NCI-H510A treated with DMSO at 0.1 percent for 48 hours (cell line): ENCODE measurements around the gene ATG9A.
A peak's percentile ranks its signal among the peaks of the same experiment; 100 is the strongest.
"Not testable (repeated sequence)": the region's sequence is repeated elsewhere in the genome, so short reads cannot be mapped to it uniquely, and the experiment has no call there.

Experiments
- DNase-seq: peaks from one replicate; lab custom pipeline; 2025; lab: John Stamatoyannopoulos, UW

ATG9A gene

GRCh38 chr2:219229305-219230058 lies at the start of gene ATG9A, which contains the start of gene ANKZF1:
ATG9A (minus strand) TSS chr2:219229636; CDS start chr2:219228024, 1,612 bp downstream.
ANKZF1 (plus strand) TSS chr2:219229806; CDS start chr2:219230258, 452 bp downstream.
- DNase-seq = peak; percentile 99

GRCh38 chr2:219278655-219279150 lies 49.3 kb upstream of the ATG9A start:
- no peak for DNase-seq

DNA sequence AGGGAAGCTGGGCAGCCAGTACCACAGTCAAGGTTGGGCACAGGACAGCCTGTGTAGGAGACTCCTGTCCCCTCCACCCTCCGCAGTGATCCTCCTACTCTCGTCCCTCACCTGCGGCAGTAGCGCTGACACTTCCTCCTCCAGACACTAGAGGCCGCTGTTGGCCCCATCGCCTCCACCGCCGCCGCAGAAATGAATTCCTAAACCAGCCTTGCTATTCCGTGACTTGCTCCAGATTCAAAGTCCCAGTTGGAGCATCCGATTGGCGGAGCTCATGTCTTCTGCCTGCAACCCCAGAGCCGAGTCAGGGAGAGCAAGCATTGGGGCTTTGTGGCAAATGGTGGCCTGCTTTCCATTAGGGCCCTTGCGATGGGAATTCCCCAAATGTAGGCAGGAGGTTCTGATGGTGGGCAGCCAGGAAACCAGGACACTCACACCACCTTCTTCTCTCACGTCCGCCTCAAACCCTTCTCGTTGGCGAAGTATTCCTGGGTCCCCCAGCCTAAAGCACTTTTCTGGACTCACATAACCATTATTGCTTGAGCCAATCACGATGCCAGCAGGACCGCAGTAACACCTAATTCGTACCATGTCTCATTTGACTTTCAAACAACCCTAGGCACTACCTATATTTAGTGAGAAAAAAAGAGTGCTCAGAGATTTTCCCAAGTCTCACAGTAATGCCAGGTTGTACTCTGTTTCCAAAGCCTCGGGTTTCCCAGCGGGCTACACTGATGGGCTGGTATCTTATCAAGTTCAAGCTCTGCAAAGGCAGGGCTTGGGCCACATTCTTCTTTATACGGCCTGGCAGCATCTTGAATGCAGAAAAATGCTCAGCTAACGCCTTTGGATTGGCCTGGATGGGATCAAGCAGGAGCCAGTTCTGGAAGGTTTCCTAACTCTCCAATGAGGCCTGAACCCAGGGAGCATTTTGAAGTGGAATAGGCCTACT lies 48.5 kb upstream of the ATG9A start:
- DNase-seq = peak; percentile 91

- DNase-seq = no peak
Measured at GRCh38 chr2:219274361-219274921, 45.0 kb upstream of the ATG9A start.

- DNase-seq = no peak
Measured at GRCh38 chr2:219273937-219274336, 44.5 kb upstream of the ATG9A start.

- DNase-seq = no peak
Measured at GRCh38 chr2:219272995-219273394, 43.6 kb upstream of the ATG9A start.

DNA sequence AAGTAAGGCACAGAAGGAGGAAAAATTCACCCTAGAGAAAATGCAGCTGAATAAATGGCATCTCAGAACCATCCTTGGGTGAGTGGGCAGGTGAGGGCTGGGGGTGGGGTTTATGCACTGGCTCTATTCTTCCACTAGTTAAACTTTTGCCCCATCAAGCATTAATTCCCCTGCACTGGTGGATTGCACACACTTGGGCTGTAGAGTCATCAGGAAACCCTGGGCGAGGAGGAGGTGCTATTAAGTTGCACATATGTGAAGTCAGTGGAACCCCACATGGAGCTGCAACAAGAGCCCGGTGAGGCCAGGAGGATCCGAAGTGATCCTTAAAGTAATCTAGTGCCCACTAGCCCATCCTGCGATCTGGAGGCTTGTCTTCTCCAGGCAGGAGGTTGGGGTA lies 42.9 kb upstream of the ATG9A start:
- no peak for DNase-seq

GRCh38 chr2:219271021-219271420 lies 41.6 kb upstream of the ATG9A start:
- no peak for DNase-seq

- no peak for DNase-seq
Measured at GRCh38 chr2:219270055-219270372, 40.6 kb upstream of the ATG9A start.

GRCh38 chr2:219269362-219270054 lies 40.1 kb upstream of the ATG9A start:
- peak; percentile 47 for DNase-seq

DNA sequence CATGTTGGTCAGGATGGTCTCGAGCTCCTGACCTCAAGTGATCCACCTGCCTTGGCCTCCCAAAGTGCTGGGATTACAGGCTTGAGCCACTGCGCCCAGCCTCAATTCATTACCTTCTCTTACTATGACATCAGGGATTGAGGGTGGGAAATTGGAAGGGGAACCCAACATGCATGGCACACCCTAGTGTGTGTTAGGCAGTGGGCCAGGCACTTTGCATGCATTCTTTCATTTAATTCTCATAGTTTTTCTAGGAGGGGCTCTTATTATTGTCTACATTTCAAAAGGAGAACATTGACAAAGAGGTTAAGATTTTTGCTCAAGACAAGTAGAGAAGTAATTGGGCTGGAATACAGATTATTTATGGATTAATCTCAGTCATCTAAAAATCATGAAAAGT lies 38.9 kb upstream of the ATG9A start:
- DNase-seq = no peak

- DNase-seq = no peak
Measured at GRCh38 chr2:219266886-219267285, 37.5 kb upstream of the ATG9A start.

DNA sequence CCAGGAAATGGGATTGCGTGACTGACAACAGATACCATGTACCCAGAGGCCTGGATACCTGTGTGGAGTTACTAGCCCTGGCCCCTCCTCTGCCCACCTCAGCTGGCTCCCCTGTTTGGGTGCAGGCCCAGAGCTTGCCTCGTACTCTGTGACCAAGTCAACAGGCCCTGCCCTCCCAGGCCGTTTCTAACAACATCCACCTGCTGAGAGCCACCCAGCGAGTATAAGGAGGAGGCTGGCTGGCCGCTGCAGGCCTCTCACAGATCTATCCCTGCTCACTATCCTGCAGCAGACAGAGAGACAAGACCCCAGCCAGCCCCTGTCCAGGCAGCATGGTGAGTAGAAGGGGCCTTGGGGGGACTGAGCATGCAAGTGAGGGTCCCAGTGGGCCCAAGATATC lies 36.8 kb upstream of the ATG9A start:
- DNase-seq = no peak

GRCh38 chr2:219261024-219261855 lies 31.8 kb upstream of the ATG9A start:
- DNase-seq = no peak

DNA sequence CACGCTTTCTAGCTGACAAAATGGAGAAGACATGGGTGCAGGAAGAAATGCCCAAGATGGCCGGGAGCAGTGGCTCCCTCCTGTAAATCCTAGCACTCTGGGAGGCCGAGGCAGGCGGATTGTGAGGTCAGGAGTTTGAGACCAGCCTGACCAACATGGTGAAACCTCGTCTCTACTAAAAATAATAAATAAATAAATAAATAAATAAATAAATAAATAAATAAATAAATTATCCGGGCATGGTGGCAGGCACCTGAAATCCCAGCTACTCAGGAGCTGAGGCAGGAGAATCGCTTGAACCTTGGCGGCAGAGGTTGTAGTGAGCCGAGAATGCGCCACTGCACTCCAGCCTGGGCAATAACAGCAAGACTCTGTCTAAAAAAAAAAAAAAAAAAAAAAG lies 29.5 kb upstream of the ATG9A start:
- not testable (repeated sequence) for DNase-seq

DNA sequence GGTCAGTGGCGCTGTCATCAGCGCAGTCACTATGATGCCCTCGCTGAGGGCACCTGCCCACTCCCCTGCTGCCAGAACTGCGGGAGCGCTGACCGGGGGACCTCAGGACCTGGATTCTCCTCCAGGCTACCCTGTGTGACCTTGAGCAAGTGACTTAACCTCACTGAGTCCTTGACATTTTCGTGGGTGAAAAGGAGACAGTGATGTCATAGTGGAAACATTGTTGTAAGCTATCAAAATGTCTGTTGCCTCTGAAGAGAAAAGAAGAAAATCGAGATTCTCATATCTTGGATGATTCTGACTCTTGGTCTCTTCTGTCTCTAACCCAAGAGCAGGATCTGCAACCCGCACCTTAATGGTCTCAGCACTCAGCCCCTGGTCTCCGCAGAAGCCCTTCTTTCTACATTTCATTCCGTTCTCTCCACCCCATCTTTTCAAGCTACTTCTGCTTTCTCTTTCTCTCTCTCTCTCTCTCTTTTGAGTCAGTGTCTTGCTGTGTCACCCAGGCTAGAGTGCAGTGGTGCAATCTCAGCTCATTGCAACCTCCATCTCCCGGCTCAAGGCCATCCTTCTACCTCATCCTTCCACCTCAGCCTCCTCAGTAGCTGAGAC lies 25.3 kb upstream of the ATG9A start:
- DNase-seq = no peak

DNA sequence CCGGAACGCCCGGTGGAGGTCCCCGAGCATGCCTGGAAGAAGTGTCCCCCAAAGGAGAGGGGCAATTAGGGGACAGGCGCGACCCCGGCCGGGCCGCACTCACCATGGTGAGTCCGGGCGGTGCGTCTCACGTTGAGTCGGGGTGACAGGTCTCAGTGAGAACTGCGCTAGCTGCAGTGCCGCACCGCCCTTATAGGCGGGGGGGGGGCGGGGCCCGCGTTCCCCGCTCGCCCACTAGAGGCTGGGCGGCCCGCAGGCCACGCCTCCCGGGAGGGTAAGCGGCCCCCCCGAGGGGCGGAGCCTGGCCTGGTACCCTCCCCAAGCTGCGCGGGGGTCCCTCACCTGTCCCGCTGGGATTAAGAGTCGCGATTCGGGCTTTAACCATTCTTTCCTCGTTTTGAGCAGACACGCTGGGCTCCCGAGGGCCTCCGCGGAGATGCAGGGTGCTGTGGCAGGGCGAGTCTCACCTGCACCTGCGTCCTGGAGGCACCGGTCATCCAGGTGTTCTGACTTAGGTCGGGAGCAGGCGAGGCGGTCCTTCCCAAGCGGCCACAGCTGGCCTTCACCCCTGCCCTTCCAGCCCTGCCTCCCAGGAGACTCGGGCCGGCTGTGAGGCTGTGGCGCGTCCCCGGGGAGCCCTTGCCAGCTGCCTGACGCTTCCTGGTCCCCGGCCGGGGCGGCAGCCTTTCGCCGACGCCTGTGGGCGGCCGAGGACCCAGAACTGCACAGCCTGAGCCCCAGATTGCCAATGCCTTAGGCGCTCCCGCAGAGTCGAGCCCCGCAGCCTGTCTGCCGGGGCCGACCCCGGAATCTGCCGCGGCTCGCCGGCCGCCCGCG lies 24.5 kb upstream of the ATG9A start, which contains the start of gene TUBA4A:
TSS of gene TUBA4A (minus strand) at position 166 of the 837 bp plus-strand sequence. CDS start at position 106, 60 bp downstream.
- DNase-seq = peak; percentile 71

GRCh38 chr2:219252900-219253752 lies 23.7 kb upstream of the ATG9A start, which contains the start of gene TUBA4B:
TUBA4B (plus strand) TSS chr2:219253243; CDS start chr2:219253408, 165 bp downstream.
- DNase-seq = peak; percentile 40

- no peak for DNase-seq
Measured at GRCh38 chr2:219252570-219252899, 23.1 kb upstream of the ATG9A start.
